OCI-LY3 (cell line): ENCODE measurements around the gene RGS9.

Source experiments
- H2AFZ ChIP-seq: fragments of 200-600, 300-600 bp; shearing (Covaris generic); 2 replicates; pipeline ENCODE4 v1.6.0; 2014; ENCODE audit warnings: antibody characterized with exemption, low read depth, low read length
- H3K27ac ChIP-seq: fragments of 200-600, 300-600 bp; sonication (generic); 2 replicates; pipeline ENCODE4 v1.5.1; 2014; ENCODE audit warnings: mild to moderate bottlenecking, low read length, moderate library complexity, mixed read lengths
- H3K27me3 ChIP-seq: fragments of 200-600, 300-600 bp; sonication (generic); 2 replicates; pipeline ENCODE4 v1.6.1; 2014; ENCODE audit warnings: low read depth, low read length, mixed read lengths
- H3K36me3 ChIP-seq: fragments of 200-600, 300-600 bp; sonication (generic); replicated peaks from 2 replicates; pipeline ENCODE3; 2014; ENCODE audit warnings: low read depth, low read length, mixed read lengths
- H3K4me1 ChIP-seq: fragments of 300-600, 200-600 bp; sonication (generic); 2 replicates; pipeline ENCODE4 v1.6.1; 2014; ENCODE audit warnings: low read length, mixed read lengths
- H3K4me2 ChIP-seq: fragments of 200-600, 300-600 bp; sonication (generic); 2 replicates; pipeline ENCODE4 v1.6.1; 2014; ENCODE audit warnings: low read length, mixed read lengths
- H3K4me3 ChIP-seq: fragments of 300-600, 200-600 bp; sonication (generic); 2 replicates; pipeline ENCODE4 v1.5.1; 2014; ENCODE audit warnings: antibody characterized with exemption, mild to moderate bottlenecking, low read length, moderate library complexity
- H3K79me2 ChIP-seq: fragments of 300-600, 200-600 bp; shearing (Covaris generic); 2 replicates; pipeline ENCODE4 v1.6.1; 2014; ENCODE audit warnings: mild to moderate bottlenecking, low read length, mixed read lengths
- H3K9ac ChIP-seq: fragments of 300-600, 200-600 bp; shearing (Covaris generic); 2 replicates; pipeline ENCODE4 v1.6.0; 2014; ENCODE audit warnings: mild to moderate bottlenecking, low read length, moderate library complexity
- H3K9me3 ChIP-seq: fragments of 200-600, 300-600 bp; shearing (Covaris generic); 2 replicates; pipeline ENCODE4 v1.6.1; 2014; ENCODE audit warnings: low read length, mixed read lengths; ENCODE audit not compliant: insufficient read depth
- H4K20me1 ChIP-seq: fragments of 200-600, 300-600 bp; sonication (generic); 2 replicates; pipeline ENCODE4 v1.6.1; 2016; ENCODE audit warnings: low read length, mixed read lengths; ENCODE audit not compliant: insufficient read depth
- CTCF ChIP-seq: fragments of 200-600, 300-600 bp; sonication (generic); IDR thresholded peaks from 2 replicates; pipeline ENCODE4 v1.5.1; 2014; ENCODE audit warnings: antibody characterized with exemption, low read length, low read depth
- EZH2phosphoT487 ChIP-seq: fragments of 200-600 bp; shearing (Covaris generic); IDR thresholded peaks from 2 replicates; pipeline ENCODE4 v1.6.1; 2018; ENCODE audit warnings: antibody characterized with exemption, mixed run types, low read depth

RGS9 gene

DNA sequence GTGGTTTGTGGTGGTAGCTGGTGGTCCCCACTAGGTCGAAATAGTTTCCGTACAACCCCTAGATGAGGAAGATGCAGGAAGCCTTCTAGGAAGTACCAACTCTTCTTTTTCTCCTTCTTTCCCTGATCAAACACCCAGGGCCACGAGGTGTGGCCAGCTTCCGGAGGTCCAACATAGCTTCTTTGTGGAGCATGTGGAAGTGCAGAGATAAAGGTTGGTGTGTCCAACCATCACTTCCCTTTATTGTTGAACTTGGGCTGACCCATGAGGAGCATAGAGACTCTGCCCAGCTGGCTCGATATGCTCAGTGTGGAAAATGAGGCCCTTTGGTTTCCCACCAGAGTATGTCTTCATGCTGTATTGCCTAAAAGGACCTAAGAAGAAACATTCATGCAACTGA is 6.3 kb upstream of the RGS9 start:
- H3K79me2 ChIP-seq, result no peaks in the 10 kb centered on the region
- no peak overlapping the region for H3K27ac ChIP-seq
- H3K9ac ChIP-seq, result no peak overlapping the region
- peaks cover 13% of the 10 kb centered on the region for H3K4me1 ChIP-seq
- TF ChIP-seq CTCF, result no peak
- no peak for TF ChIP-seq EZH2phosphoT487
- no peak overlapping the region for H3K4me2 ChIP-seq
- H4K20me1 ChIP-seq, result no peaks in the 10 kb centered on the region
- no peak overlapping the region for H2AFZ ChIP-seq
- H3K36me3 ChIP-seq, result no peaks in the 10 kb centered on the region
- no peak overlapping the region for H3K4me3 ChIP-seq
- 0 out of 2 replicates have a peak, but pooled peaks cover 4% of the 10 kb centered on the region for H3K27me3 ChIP-seq
- no peaks in the 10 kb centered on the region for H3K9me3 ChIP-seq

- Histone ChIP-seq H3K36me3 (no peaks in the 10 kb centered on the region), H3K4me2 (no peak overlapping the region), H3K27me3 (0 out of 2 replicates have a peak, but pooled peaks cover 4% of the 10 kb centered on the region), H3K9me3 (no peaks in the 10 kb centered on the region), H3K27ac (no peak overlapping the region), H2AFZ (no peak overlapping the region), H3K4me1 (peaks cover 16% of the 10 kb centered on the region), H3K4me3 (no peak overlapping the region), H3K9ac (no peak overlapping the region), H4K20me1 (no peaks in the 10 kb centered on the region), H3K79me2 (no peaks in the 10 kb centered on the region)
- TF ChIP-seq CTCF, result no peak
- TF ChIP-seq EZH2phosphoT487, result no peak
These were observed 5.9 kb upstream of the RGS9 start for GRCh38 chr17:65131240-65131639.

DNA sequence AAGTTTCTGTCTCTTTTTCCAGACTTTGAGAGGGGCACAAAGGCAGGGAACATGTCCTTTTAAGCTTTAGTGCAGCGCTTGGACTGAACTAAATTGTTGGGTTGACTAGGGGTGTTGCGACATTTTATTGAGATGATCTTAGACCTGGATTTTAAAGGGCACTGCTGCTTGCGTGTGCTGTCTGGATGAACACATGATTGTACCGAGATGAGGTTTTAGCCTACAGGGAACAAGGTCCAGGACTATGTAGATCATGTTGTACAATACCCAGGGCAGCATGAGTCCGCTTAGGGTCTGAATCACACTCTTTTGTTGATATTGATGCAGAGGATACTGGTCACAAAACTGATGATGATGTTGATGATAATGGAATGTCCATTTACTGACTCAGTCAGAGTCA is 5.2 kb upstream of the RGS9 start:
- Histone ChIP-seq H3K9ac (no peak overlapping the region), H3K9me3 (no peaks in the 10 kb centered on the region), H3K4me1 (peaks cover 22% of the 10 kb centered on the region), H2AFZ (no peak overlapping the region), H3K79me2 (no peaks in the 10 kb centered on the region), H3K27ac (no peak overlapping the region), H3K36me3 (no peaks in the 10 kb centered on the region), H3K4me3 (no peak overlapping the region), H3K27me3 (0 out of 2 replicates have a peak, but pooled peaks cover 4% of the 10 kb centered on the region), H4K20me1 (no peaks in the 10 kb centered on the region), H3K4me2 (no peak overlapping the region)
- TF ChIP-seq EZH2phosphoT487, result no peak
- no peak for TF ChIP-seq CTCF

GRCh38 chr17:65134035-65134434 is 3.1 kb upstream of the RGS9 start:
- H3K27me3 ChIP-seq, result no peaks in the 10 kb centered on the region; the same call in 1 of the 2 replicates
- no peak overlapping the region for H3K27ac ChIP-seq
- peaks cover 40% of the 10 kb centered on the region for H3K4me1 ChIP-seq
- no peaks in the 10 kb centered on the region for H3K36me3 ChIP-seq
- H3K4me2 ChIP-seq, result no peak overlapping the region
- no peak for TF ChIP-seq EZH2phosphoT487
- no peak for TF ChIP-seq CTCF
- no peaks in the 10 kb centered on the region for H3K79me2 ChIP-seq
- H2AFZ ChIP-seq, result no peak overlapping the region
- no peaks in the 10 kb centered on the region for H3K9me3 ChIP-seq
- no peak overlapping the region for H3K9ac ChIP-seq
- H4K20me1 ChIP-seq, result no peaks in the 10 kb centered on the region
- no peak overlapping the region for H3K4me3 ChIP-seq
